Ishikawa (cell line): Measurements from ENCODE around the gene ASIC3.

Experiments used
- CEBPB ChIP-seq: IDR thresholded peaks from 2 replicates; pipeline ENCODE4 v1.6.1; 2012
- CREB1 ChIP-seq: IDR thresholded peaks from 2 replicates; pipeline ENCODE4 v1.6.1; 2012; ENCODE audit warnings: low read depth
- EGR1 ChIP-seq: IDR thresholded peaks from 2 replicates; pipeline ENCODE4 v1.6.1; 2012
- EP300 ChIP-seq: IDR thresholded peaks from 2 replicates; pipeline ENCODE4 v1.6.1; 2012; ENCODE audit warnings: borderline replicate concordance
- FOXM1 ChIP-seq: IDR thresholded peaks from 2 replicates; pipeline ENCODE4 v1.6.1; 2012; ENCODE audit warnings: low read depth, borderline replicate concordance
- NFIC ChIP-seq: IDR thresholded peaks from 2 replicates; pipeline ENCODE4 v1.6.1; 2012
- RAD21 ChIP-seq: IDR thresholded peaks from 2 replicates; pipeline ENCODE4 v1.6.1; 2012; ENCODE audit warnings: low read depth
- TAF1 ChIP-seq: IDR thresholded peaks from 2 replicates; pipeline ENCODE4 v1.6.1; 2012; ENCODE audit warnings: low read depth, mild to moderate bottlenecking
- TCF12 ChIP-seq: IDR thresholded peaks from 2 replicates; pipeline ENCODE4 v1.6.1; 2012; ENCODE audit warnings: low read depth
- TEAD4 ChIP-seq: IDR thresholded peaks from 2 replicates; pipeline ENCODE4 v1.6.1; 2012
- YY1 ChIP-seq: IDR thresholded peaks from 2 replicates; pipeline ENCODE4 v1.6.1; 2012; ENCODE audit warnings: low read depth
- ZBTB7A ChIP-seq: IDR thresholded peaks from 2 replicates; pipeline ENCODE4 v1.6.1; 2012; ENCODE audit warnings: low read depth
- TF ChIP-seq, protein P1 (sequence below): IDR thresholded peaks from 2 replicates; pipeline ENCODE4 v1.6.1; 2012
- TF ChIP-seq, protein P2 (sequence below): IDR thresholded peaks from 2 replicates; pipeline ENCODE4 v1.6.1; 2012; ENCODE audit warnings: low read depth, mild to moderate bottlenecking
- TF ChIP-seq, protein P3 (sequence below): IDR thresholded peaks from 2 replicates; pipeline ENCODE4 v1.6.1; 2012

Gene ASIC3

DNA sequence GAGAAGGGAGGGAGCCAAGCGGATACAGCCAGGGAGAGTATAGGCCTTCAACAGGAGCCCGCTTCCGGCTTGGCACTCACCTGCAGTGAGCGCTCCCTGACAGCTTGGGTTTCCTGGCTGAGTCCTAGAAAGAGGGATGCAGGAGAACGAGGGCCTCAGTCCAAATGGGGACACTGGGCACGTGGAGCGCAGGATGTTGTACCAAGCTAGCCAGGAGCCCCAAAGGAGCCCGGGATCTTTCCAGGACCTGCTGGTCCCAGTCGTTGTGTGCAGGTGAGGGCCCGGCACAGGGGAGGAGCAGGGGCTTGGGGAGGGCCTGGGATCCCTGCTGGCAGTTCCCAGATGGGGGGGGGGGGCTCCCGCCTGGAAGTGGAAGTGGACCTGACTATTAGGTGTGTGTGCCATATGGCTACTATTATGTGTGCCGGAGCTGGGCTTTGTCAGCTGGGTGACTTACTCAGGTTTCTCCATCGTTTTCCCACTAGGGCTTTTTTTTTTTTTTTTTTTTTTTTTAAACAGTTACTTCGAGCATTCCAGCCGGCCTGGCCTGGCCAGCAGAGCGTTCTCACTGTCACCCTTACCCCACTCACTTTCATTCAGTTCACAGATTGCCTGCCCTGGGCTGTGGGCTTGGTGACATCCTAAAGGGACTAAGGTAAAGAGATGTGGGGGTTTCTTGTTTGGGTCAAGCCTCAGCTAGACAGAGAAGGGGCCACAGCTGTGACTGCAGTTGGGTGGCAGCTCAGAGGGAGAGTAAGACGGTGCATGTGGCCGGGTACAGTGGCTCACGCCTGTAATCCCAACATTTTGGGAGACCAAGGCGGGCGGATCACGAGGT is 41.8 kb downstream of the ASIC3 start:
- TF ChIP-seq RAD21 (no peak), NFIC (no peak), ZBTB7A (no peak), YY1 (no peak), TEAD4 (no peak), TCF12 (no peak), EGR1 (no peak), FOXM1 (no peak), EP300 (no peak), TAF1 (no peak), CREB1 (no peak), CEBPB (no peak)
- TF ChIP-seq, protein P1, sequence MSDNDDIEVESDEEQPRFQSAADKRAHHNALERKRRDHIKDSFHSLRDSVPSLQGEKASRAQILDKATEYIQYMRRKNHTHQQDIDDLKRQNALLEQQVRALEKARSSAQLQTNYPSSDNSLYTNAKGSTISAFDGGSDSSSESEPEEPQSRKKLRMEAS: no peak
- TF ChIP-seq, protein P2, sequence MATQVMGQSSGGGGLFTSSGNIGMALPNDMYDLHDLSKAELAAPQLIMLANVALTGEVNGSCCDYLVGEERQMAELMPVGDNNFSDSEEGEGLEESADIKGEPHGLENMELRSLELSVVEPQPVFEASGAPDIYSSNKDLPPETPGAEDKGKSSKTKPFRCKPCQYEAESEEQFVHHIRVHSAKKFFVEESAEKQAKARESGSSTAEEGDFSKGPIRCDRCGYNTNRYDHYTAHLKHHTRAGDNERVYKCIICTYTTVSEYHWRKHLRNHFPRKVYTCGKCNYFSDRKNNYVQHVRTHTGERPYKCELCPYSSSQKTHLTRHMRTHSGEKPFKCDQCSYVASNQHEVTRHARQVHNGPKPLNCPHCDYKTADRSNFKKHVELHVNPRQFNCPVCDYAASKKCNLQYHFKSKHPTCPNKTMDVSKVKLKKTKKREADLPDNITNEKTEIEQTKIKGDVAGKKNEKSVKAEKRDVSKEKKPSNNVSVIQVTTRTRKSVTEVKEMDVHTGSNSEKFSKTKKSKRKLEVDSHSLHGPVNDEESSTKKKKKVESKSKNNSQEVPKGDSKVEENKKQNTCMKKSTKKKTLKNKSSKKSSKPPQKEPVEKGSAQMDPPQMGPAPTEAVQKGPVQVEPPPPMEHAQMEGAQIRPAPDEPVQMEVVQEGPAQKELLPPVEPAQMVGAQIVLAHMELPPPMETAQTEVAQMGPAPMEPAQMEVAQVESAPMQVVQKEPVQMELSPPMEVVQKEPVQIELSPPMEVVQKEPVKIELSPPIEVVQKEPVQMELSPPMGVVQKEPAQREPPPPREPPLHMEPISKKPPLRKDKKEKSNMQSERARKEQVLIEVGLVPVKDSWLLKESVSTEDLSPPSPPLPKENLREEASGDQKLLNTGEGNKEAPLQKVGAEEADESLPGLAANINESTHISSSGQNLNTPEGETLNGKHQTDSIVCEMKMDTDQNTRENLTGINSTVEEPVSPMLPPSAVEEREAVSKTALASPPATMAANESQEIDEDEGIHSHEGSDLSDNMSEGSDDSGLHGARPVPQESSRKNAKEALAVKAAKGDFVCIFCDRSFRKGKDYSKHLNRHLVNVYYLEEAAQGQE: no peak
- TF ChIP-seq, protein P3, sequence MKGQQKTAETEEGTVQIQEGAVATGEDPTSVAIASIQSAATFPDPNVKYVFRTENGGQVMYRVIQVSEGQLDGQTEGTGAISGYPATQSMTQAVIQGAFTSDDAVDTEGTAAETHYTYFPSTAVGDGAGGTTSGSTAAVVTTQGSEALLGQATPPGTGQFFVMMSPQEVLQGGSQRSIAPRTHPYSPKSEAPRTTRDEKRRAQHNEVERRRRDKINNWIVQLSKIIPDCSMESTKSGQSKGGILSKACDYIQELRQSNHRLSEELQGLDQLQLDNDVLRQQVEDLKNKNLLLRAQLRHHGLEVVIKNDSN: no peak

DNA sequence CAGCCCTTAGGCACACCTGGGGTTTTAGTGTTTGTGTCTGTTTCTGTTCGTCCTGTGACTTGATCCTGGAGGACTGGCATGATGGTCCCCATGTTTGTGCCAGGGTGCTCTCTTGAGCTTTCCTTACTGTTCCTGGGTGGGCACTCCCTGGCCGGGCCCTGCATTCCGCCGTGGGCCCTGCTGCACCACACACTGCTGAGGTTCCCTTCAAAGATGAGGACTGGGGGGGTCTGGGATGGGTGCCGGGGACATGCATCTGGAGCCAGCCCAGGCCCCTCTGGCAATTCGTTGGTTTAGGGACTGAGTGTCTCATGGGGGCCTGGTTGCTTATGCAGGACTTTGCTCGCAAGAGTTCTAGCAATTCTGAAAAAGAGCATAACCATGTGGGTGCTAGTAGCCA is 42.7 kb downstream of the ASIC3 start:
- TF ChIP-seq, protein P2: no peak
- TF ChIP-seq, protein P3: no peak
- TF ChIP-seq TCF12 (no peak), EGR1 (no peak), TEAD4 (no peak), RAD21 (no peak), FOXM1 (no peak), EP300 (no peak), NFIC (no peak), YY1 (no peak), CREB1 (no peak), CEBPB (no peak), TAF1 (no peak), ZBTB7A (no peak)
- TF ChIP-seq, protein P1: no peak

DNA sequence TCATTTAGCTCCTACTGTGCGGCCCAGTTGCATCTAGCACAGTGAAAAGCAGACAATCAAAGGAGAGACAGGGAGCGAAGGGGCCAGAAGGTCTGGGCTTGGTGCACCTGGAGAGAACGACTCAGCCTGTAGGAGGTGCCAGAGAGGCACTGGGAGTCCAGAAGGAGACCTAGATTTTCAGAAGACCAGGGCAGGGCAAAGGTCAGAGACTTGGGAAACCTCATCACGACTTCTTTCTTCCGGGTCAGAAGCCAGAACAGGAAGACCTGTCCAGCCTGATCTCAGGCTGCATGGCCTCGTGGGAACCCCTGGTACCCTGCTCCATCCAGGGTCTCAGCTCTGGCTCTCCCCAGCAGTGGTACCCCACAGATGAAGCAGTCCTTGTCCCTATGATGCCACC is 43.1 kb downstream of the ASIC3 start:
- TF ChIP-seq RAD21 (peak; percentile 25; the same call in 1 of the 2 replicates), ZBTB7A (no peak), EGR1 (no peak), EP300 (no peak), YY1 (no peak), FOXM1 (no peak)

DNA sequence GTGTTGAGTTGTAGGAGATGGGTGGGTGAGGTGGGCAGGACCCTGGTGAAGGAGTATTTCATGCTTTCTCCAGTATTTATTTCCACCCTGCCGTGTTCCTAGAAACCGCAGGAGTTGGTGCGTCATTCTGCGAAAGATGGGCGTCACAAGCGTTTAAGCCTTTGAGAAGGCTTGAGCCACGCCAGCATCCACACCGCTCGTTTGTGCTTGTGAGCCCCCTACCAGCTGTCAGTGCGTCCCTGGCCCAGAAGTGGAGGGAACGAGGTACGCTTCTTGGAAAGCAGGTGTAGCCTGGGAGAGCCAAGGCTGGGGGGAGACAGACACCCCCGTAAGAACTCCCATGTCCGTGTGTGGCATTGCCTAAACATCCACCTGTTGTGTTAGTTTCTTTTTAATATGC is 43.7 kb downstream of the ASIC3 start:
- TF ChIP-seq EGR1 (no peak), RAD21 (no peak), FOXM1 (no peak), EP300 (no peak), TEAD4 (no peak), YY1 (no peak), CEBPB (no peak)
- TF ChIP-seq, protein P2: no peak
